ENCODE results near the gene NTN3.
A peak's percentile ranks its signal among the peaks of the same experiment; 100 is the strongest.

The NTN3 gene

GRCh38 chr16:2497695-2498484 lies 26.8 kb downstream of the NTN3 start:
- DNase-seq: no peak

- DNase-seq: no peak
These were observed 27.6 kb downstream of the NTN3 start for GRCh38 chr16:2498531-2499253.

GRCh38 chr16:2499454-2499853 lies 28.4 kb downstream of the NTN3 start:
- no peak for DNase-seq

GRCh38 chr16:2499890-2500429 lies 28.9 kb downstream of the NTN3 start:
- no peak for DNase-seq

- no peak for DNase-seq
These were observed 29.4 kb downstream of the NTN3 start for GRCh38 chr16:2500430-2500917.

- peak; percentile 86 for DNase-seq
These were observed 30.0 kb downstream of the NTN3 start for GRCh38 chr16:2500918-2501750.

GRCh38 chr16:2501946-2502895 lies 31.1 kb downstream of the NTN3 start:
- no peak for DNase-seq

GRCh38 chr16:2505695-2506094 lies 34.6 kb downstream of the NTN3 start:
- no peak for DNase-seq

- peak; percentile 56 for DNase-seq
These were observed 36.1 kb downstream of the NTN3 start for GRCh38 chr16:2507052-2507659.

- peak; percentile 36 for DNase-seq
These were observed 36.6 kb downstream of the NTN3 start for GRCh38 chr16:2507665-2508064.

GRCh38 chr16:2508722-2509400 lies 37.8 kb downstream of the NTN3 start:
- no peak for DNase-seq

GRCh38 chr16:2511128-2511800 lies 40.2 kb downstream of the NTN3 start:
- no peak for DNase-seq

GRCh38 chr16:2511996-2512734 lies 41.1 kb downstream of the NTN3 start:
- no peak for DNase-seq

- DNase-seq: no peak
These were observed 41.8 kb downstream of the NTN3 start for GRCh38 chr16:2512735-2513404.

GRCh38 chr16:2513405-2514332 lies 42.6 kb downstream of the NTN3 start, which contains the start of gene ATP6V0C:
ATP6V0C (plus strand) TSS chr16:2513952; CDS start chr16:2514104, 152 bp downstream.
- DNase-seq: peak; percentile 96

GRCh38 chr16:2514333-2515179 lies 43.5 kb downstream of the NTN3 start:
- DNase-seq: no peak
